GM23338 (cell line): ENCODE measurements around the gene ACCS.

Experiments used
- CREB1 ChIP-seq: fragments of 250-450 bp; sonication (Bioruptor Pico); IDR thresholded peaks from 2 replicates; pipeline ENCODE4 v1.5.0; 2020; ENCODE audit warnings: low read depth, mild to moderate bottlenecking, moderate library complexity
- EZH2 ChIP-seq: fragments of 200-600 bp; sonication (generic); IDR thresholded peaks from one replicate; pipeline ENCODE4 v1.8.0; 2017; ENCODE audit warnings: antibody characterized with exemption, mild to moderate bottlenecking, low read depth; ENCODE audit not compliant: unreplicated experiment
- EZH2phosphoT487 ChIP-seq: fragments of 200-600 bp; sonication (generic); IDR thresholded peaks from one replicate; pipeline ENCODE4 v1.8.1; 2018; ENCODE audit warnings: antibody characterized with exemption; ENCODE audit not compliant: unreplicated experiment
- JUNB ChIP-seq: IDR thresholded peaks from one replicate; pipeline ENCODE4 v1.6.1; 2016; ENCODE audit warnings: antibody characterized with exemption; ENCODE audit not compliant: unreplicated experiment
- NANOG ChIP-seq: IDR thresholded peaks from 2 replicates; pipeline ENCODE4 v1.6.1; 2016; ENCODE audit warnings: antibody characterized with exemption, borderline replicate concordance
- POLR2AphosphoS5 ChIP-seq: IDR thresholded peaks from 2 replicates; pipeline ENCODE4 v1.6.1; 2016; ENCODE audit warnings: antibody characterized with exemption, low read depth
- STAT1 ChIP-seq: IDR thresholded peaks from one replicate; pipeline ENCODE4 v1.6.1; 2016; ENCODE audit warnings: antibody characterized with exemption; ENCODE audit not compliant: unreplicated experiment
- ZNF114 ChIP-seq: fragments of 250-450 bp; sonication (Bioruptor Pico); IDR thresholded peaks from 2 replicates; pipeline ENCODE4 v1.5.0; 2020; ENCODE audit warnings: mild to moderate bottlenecking, moderate library complexity
- ZNF331 ChIP-seq: fragments of 250-450 bp; sonication (Bioruptor Pico); IDR thresholded peaks from 2 replicates; pipeline ENCODE4 v1.5.0; 2020; ENCODE audit warnings: low read depth, mild to moderate bottlenecking, moderate library complexity
- TF ChIP-seq, protein P1 (sequence below), 2 experiments: fragments of 200-600 bp in 1 of 2; sonication (generic) in 1 of 2; conservative IDR thresholded peaks; 2 replicates each; pipeline versions ENCODE4 v1.5.1 to v1.6.1; 2016 to 2017; ENCODE audit warnings: antibody characterized with exemption in 2 of 2, low read depth in 2 of 2, mild to moderate bottlenecking in 2 of 2, moderate library complexity in 1 of 2
- TF ChIP-seq, protein P2 (sequence below): IDR thresholded peaks from 2 replicates; pipeline ENCODE4 v1.6.1; 2016; ENCODE audit warnings: antibody characterized with exemption
- TF ChIP-seq, protein P3 (sequence below): IDR thresholded peaks from one replicate; pipeline ENCODE4 v1.6.1; 2018; ENCODE audit warnings: antibody characterized with exemption; ENCODE audit not compliant: unreplicated experiment
- TF ChIP-seq, protein P4 (sequence below): fragments of 250-450 bp; sonication (Bioruptor Pico); IDR thresholded peaks from 2 replicates; pipeline ENCODE4 v1.5.0; 2020; ENCODE audit warnings: mild to moderate bottlenecking, moderate library complexity

DNA sequence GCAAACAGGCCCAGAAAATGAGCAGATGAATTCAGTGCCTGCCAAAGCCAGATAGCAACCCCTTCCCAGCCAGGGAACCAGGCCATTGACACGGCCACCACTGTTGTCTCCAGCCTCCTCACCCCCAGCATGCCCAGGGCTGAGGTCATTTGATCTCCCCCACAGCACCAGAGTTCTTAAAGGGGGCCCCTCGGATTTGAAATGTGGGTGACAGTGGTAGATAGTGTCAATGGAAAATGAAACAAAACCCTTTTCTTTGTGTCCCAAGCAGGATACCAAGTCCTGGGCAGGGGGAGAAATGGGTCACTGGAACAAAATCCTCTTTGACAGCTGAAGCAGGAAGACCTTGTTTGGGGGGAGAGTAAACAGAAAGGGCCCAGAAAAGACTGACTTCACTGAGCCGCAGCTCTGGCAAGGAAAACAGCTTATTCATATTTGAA is 32.6 kb upstream of the ACCS start:
- TF ChIP-seq, protein P1, sequence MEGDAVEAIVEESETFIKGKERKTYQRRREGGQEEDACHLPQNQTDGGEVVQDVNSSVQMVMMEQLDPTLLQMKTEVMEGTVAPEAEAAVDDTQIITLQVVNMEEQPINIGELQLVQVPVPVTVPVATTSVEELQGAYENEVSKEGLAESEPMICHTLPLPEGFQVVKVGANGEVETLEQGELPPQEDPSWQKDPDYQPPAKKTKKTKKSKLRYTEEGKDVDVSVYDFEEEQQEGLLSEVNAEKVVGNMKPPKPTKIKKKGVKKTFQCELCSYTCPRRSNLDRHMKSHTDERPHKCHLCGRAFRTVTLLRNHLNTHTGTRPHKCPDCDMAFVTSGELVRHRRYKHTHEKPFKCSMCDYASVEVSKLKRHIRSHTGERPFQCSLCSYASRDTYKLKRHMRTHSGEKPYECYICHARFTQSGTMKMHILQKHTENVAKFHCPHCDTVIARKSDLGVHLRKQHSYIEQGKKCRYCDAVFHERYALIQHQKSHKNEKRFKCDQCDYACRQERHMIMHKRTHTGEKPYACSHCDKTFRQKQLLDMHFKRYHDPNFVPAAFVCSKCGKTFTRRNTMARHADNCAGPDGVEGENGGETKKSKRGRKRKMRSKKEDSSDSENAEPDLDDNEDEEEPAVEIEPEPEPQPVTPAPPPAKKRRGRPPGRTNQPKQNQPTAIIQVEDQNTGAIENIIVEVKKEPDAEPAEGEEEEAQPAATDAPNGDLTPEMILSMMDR (conservative IDR thresholded peaks at IDR 0.05; ENCODE audit: low read depth in 2 of 2) = no peak
- TF ChIP-seq POLR2AphosphoS5 = no peak
- TF ChIP-seq EZH2 = no peak
- no peak for TF ChIP-seq JUNB
- TF ChIP-seq, protein P2, sequence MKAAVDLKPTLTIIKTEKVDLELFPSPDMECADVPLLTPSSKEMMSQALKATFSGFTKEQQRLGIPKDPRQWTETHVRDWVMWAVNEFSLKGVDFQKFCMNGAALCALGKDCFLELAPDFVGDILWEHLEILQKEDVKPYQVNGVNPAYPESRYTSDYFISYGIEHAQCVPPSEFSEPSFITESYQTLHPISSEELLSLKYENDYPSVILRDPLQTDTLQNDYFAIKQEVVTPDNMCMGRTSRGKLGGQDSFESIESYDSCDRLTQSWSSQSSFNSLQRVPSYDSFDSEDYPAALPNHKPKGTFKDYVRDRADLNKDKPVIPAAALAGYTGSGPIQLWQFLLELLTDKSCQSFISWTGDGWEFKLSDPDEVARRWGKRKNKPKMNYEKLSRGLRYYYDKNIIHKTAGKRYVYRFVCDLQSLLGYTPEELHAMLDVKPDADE = no peak
- no peak for TF ChIP-seq EZH2phosphoT487
- no peak for TF ChIP-seq ZNF331 (CRISPR knock-in tag)
- no peak for TF ChIP-seq CREB1 (CRISPR knock-in tag)
- TF ChIP-seq, protein P3, sequence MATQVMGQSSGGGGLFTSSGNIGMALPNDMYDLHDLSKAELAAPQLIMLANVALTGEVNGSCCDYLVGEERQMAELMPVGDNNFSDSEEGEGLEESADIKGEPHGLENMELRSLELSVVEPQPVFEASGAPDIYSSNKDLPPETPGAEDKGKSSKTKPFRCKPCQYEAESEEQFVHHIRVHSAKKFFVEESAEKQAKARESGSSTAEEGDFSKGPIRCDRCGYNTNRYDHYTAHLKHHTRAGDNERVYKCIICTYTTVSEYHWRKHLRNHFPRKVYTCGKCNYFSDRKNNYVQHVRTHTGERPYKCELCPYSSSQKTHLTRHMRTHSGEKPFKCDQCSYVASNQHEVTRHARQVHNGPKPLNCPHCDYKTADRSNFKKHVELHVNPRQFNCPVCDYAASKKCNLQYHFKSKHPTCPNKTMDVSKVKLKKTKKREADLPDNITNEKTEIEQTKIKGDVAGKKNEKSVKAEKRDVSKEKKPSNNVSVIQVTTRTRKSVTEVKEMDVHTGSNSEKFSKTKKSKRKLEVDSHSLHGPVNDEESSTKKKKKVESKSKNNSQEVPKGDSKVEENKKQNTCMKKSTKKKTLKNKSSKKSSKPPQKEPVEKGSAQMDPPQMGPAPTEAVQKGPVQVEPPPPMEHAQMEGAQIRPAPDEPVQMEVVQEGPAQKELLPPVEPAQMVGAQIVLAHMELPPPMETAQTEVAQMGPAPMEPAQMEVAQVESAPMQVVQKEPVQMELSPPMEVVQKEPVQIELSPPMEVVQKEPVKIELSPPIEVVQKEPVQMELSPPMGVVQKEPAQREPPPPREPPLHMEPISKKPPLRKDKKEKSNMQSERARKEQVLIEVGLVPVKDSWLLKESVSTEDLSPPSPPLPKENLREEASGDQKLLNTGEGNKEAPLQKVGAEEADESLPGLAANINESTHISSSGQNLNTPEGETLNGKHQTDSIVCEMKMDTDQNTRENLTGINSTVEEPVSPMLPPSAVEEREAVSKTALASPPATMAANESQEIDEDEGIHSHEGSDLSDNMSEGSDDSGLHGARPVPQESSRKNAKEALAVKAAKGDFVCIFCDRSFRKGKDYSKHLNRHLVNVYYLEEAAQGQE = no peak
- TF ChIP-seq ZNF114 (CRISPR knock-in tag) = no peak
- TF ChIP-seq, protein P4, sequence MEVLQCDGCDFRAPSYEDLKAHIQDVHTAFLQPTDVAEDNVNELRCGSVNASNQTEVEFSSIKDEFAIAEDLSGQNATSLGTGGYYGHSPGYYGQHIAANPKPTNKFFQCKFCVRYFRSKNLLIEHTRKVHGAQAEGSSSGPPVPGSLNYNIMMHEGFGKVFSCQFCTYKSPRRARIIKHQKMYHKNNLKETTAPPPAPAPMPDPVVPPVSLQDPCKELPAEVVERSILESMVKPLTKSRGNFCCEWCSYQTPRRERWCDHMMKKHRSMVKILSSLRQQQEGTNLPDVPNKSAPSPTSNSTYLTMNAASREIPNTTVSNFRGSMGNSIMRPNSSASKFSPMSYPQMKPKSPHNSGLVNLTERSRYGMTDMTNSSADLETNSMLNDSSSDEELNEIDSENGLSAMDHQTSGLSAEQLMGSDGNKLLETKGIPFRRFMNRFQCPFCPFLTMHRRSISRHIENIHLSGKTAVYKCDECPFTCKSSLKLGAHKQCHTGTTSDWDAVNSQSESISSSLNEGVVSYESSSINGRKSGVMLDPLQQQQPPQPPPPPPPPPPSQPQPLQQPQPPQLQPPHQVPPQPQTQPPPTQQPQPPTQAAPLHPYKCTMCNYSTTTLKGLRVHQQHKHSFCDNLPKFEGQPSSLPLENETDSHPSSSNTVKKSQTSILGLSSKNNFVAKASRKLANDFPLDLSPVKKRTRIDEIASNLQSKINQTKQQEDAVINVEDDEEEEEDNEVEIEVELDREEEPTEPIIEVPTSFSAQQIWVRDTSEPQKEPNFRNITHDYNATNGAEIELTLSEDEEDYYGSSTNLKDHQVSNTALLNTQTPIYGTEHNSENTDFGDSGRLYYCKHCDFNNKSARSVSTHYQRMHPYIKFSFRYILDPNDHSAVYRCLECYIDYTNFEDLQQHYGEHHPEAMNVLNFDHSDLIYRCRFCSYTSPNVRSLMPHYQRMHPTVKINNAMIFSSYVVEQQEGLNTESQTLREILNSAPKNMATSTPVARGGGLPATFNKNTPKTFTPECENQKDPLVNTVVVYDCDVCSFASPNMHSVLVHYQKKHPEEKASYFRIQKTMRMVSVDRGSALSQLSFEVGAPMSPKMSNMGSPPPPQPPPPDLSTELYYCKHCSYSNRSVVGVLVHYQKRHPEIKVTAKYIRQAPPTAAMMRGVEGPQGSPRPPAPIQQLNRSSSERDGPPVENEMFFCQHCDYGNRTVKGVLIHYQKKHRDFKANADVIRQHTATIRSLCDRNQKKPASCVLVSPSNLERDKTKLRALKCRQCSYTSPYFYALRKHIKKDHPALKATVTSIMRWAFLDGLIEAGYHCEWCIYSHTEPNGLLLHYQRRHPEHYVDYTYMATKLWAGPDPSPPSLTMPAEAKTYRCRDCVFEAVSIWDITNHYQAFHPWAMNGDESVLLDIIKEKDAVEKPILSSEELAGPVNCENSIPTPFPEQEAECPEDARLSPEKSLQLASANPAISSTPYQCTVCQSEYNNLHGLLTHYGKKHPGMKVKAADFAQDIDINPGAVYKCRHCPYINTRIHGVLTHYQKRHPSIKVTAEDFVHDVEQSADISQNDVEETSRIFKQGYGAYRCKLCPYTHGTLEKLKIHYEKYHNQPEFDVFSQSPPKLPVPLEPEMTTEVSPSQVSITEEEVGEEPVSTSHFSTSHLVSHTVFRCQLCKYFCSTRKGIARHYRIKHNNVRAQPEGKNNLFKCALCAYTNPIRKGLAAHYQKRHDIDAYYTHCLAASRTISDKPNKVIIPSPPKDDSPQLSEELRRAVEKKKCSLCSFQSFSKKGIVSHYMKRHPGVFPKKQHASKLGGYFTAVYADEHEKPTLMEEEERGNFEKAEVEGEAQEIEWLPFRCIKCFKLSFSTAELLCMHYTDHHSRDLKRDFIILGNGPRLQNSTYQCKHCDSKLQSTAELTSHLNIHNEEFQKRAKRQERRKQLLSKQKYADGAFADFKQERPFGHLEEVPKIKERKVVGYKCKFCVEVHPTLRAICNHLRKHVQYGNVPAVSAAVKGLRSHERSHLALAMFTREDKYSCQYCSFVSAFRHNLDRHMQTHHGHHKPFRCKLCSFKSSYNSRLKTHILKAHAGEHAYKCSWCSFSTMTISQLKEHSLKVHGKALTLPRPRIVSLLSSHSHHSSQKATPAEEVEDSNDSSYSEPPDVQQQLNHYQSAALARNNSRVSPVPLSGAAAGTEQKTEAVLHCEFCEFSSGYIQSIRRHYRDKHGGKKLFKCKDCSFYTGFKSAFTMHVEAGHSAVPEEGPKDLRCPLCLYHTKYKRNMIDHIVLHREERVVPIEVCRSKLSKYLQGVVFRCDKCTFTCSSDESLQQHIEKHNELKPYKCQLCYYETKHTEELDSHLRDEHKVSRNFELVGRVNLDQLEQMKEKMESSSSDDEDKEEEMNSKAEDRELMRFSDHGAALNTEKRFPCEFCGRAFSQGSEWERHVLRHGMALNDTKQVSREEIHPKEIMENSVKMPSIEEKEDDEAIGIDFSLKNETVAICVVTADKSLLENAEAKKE (CRISPR knock-in tag) = no peak
- TF ChIP-seq NANOG = no peak
- no peak for TF ChIP-seq STAT1
